Regular cardiac myocyte (primary cell): Measurements from ENCODE around the gene OR12D3. TPM values are rescaled to one million over a fixed set of nuclear protein-coding genes. Genes with fewer than 3 reads are reported as not detected.

Experiments used
- total RNA-seq: library from RNA; depleted of rRNA; stranded (reverse); fragments of >200 nt; gene quantifications from 2 replicates; pipeline ENCODE4 v1.2.3, GENCODE V29; 2014

Gene OR12D3
- not detected in 2 replicates for total RNA-seq

GRCh38 chr6:29375191-29375590 lies at the start of gene OR12D3:
TSS of gene OR12D3 (minus strand) at chr6:29375291. CDS start at chr6:29375287, 4 bp downstream.

DNA sequence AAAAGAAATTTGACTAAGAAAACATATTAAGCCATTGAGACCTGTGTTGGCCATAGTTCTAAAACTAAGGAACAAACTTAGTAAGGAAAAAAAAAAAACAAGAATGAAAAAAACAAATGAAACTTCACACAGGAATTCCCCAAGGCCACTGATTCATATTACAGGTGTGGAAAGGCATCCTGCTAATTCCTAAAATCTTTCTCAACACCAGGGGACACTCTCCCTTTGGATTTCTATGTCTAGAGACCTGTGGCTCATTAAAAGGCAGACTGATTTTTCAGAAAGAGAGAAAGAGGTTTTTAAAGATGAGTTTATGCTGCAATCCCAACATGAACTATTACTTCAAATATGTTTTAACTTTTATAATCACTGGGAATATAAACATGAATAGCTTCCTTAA lies 39.5 kb upstream of the OR12D3 start, which contains the start of gene OR12D1:
Gene OR12D1 (plus strand): TSS at position 341 of the 400 bp plus-strand sequence.

GRCh38 chr6:29395331-29395730 lies 20.2 kb upstream of the OR12D3 start, which contains the start of gene OR12D2:
TSS of gene OR12D2 (plus strand) at chr6:29395631. CDS start at chr6:29396700, 1,069 bp downstream.

DNA sequence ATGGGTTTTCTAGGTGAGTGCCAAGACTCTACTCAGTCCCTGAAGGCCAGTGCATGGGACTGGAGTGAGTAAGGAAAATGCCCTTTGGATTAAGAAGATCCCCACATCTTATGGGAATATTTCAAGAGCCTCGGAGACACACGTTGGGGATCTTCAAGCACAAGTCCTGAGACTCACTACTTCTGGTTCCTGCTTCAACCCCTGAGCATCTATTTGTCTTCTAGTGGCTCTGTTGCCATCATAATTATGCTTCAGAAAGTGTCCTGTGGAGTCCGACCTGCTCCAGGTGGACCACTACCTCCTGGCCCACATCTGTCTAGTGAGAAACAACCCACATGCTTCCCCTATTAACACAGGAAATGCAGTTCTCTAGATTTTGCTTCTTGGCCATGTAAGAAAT lies 6.3 kb downstream of the OR12D3 start, which contains the start of gene OR5V1:
Gene OR5V1 (minus strand): TSS at position 101 of the 400 bp plus-strand sequence. CDS start 12,670 bp downstream, outside the sequence.

Other genes with a start within 250 kb of the OR12D3 start
- gene OR2J2, start 204.4 kb downstream of the OR12D3 start, total RNA-seq, result not detected in 2 replicates
- not detected in 2 replicates for gene OR14J1, start 73.6 kb downstream of the OR12D3 start, total RNA-seq
- not detected in 2 replicates for gene OR5V1, start 6.4 kb downstream of the OR12D3 start, total RNA-seq
- not detected in 2 replicates for gene OR12D2, start 20.3 kb upstream of the OR12D3 start, total RNA-seq
- not detected in 2 replicates for gene OR12D1, start 39.6 kb upstream of the OR12D3 start, total RNA-seq
- not detected in 2 replicates for gene OR10C1, start 64.0 kb upstream of the OR12D3 start, total RNA-seq
- not detected in 2 replicates for gene OR11A1, start 81.8 kb upstream of the OR12D3 start, total RNA-seq
- not detected in 2 replicates for gene OR2H1, start 81.9 kb upstream of the OR12D3 start, total RNA-seq
- gene MAS1L, start 112.7 kb upstream of the OR12D3 start, total RNA-seq, result not detected in 2 replicates
- gene UBD, start 184.4 kb upstream of the OR12D3 start, total RNA-seq, result not detected in 2 replicates
- gene OR2H2, start 209.8 kb upstream of the OR12D3 start, total RNA-seq, result not detected in 2 replicates